GM19455 (cell line): ENCODE measurements around the gene PRDM16.

Experiments
- ATAC-seq: cut with Tn5 transposase; IDR thresholded peaks from one replicate; pipeline ENCODE4 v1.9.1; 2021; ENCODE audit not compliant: unreplicated experiment

PRDM16 gene

DNA sequence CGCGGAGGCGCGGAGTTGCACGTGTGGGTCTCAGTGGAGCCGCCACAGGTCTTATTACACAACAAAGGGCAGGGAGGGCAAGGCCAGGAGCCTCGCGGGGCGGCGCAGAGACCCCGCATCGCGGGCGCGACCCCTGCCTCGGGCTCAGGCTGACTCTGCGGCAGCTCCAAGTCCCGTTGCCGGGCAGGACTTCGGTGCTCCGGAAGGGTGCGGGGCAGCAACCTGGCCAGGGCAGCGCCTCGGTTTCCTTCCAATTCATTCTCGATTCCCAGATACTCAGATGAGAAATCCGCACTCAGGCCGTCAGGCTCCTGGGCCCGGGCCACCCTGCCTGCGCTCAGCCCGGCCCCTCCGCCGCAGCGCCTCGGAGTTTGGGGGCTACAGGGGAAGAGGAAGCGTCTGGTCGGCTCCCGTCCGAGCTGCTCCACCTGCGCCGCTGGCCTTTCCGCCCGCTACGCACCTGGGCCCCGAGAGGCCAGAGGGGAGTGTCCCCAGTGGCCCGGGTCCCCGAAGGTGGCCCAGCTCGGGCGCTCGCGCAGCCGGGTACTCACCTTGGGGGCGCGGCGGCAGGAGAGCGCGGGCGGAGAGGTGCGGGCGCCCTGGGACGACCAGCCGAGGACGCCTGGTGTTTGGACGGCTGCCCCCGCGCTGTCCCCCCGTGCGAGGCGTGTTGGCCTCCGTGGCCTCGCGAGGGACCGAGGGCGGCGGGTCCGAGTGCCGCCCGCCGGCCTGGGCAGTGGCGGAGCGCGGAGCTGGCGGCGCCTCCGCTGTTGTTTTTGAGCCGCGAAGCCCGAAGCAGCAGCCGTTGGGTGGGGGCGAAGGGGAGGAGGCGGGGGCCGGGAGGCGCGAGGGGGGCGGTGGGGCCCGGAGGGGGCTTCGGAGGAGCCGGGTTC is 1.1 kb upstream of the PRDM16 start:
- ATAC-seq: no peak

GRCh38 chr1:3069491-3070308 is 697 bp downstream of the PRDM16 start:
- no peak for ATAC-seq

GRCh38 chr1:3070309-3070643 is 1.3 kb downstream of the PRDM16 start:
- ATAC-seq: no peak

DNA sequence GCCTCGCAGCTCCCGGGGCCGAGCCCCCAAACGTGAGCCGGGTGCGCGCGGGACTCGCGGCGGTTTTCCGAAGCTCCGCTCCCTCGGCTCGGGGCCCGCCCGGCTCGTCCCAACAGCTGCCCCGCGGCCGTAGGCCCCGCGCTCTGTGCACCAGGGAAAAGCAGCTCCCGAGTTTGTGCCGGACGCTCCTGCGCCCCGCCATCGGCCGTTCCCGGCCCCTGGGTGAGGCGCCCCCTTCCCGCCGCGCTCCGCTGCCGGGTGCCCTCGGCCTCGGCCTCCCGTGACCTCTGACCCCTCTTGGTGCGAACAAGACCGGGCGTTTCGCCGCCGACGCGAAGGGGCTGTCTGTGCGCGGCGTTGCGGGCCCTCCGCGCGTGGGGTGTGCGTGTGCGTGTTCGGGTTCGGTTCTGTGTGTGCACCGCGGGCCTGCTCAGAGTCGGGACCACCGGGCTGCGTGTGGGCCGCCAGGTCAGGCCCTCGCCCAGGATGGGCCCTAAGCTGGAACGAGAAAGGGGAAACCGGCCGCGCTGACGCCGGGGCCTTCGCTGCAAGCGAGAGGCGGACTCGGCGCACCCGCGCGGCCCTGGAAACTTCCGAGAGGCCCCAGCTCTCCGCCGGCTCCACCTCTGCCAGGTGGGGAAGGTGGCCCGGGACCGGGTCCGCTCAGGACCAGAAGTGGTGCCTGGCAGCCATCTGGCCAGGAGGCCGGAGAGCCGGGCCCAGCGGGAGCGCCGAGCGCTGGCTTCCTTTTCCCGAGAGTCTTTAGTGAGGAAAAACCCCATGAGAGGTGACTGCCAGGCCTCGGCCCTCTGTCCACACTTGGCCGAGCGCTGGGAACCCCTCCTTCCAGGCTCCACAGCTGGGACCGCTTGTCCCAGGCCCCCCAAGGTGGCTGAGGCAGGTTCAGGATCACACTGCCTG is 1.9 kb downstream of the PRDM16 start:
- no peak for ATAC-seq

GRCh38 chr1:3071565-3072390 is 2.8 kb downstream of the PRDM16 start:
- ATAC-seq: no peak

DNA sequence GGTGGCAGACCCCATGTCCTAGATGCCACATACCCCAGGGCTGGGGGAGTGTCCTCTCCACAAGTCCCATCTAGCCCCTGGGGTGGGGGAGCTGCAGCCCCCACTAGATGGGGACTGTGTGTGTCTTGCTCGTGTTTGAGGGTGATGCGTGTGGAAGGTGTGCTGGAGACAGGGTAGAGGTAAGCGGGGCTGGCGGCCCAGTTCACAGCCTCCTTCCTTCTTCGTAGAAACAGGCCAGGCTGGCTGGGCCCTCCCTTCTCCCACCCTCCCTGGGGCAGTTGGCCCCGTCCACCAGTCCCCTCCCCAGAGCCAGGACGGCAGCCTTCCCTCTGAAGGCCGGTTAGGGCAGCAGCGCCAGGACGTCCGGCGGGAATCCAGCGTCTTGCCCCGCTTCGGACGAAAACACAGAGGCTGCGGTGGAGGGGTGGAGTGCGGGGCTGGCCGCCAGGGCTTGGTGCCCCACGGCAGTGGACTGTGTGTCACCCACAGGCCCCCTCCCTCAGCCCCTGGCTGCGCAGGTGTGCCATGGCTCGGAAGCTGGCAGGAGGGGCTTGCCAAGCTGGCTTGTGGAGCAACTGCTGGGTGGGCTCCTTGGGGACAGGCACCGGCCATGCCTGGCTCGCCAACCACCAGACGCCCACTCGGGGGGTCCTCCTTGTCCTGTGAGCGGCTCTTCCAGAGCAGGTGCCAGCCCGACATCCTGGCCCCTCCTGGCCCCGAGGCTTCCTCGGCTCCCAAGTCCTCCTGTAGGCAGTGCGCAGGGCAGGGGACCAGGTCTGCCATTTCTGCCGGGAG is 3.6 kb downstream of the PRDM16 start:
- ATAC-seq: no peak

- ATAC-seq: no peak
These were observed 4.1 kb downstream of the PRDM16 start for GRCh38 chr1:3073186-3073488.

DNA sequence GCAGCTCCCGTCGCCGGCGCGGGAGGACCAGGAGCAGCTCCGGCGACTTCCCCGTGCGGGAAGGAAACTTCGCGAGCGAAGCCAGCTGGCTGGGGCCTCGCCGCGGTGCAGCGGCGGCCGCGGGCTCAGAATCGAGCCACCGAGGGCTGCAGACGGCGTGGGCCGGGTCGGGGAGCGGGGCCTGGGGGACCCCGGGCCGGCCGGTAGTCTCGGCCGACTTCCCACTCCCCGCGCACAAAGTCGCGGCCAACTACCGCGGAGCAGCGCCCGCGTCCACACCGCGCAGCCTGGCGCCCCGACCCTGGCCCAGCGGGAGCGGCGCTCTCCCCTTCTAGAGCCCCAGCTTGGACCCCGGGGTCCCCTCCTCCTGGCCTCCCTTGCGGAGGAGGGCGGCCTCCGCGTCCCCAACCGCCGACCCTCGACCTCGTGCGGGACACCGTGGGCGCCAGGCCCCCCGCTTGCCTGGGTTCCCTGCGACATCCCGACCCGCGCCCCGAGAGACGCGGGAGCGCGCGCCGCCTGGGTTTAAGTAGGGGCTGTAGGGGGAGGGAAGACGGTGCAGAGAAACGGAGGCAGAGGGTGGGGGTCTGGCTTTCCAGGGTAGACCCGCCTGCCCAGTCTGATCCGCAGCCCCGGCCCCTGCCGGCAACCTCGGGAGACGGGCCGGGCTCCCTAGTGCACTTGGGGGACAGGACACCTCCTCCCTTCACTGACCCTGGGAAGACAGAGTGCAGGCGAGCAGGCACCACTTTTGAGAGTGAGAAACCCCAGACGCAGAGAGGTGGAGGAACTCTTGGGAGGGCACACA is 4.7 kb downstream of the PRDM16 start:
- no peak for ATAC-seq

GRCh38 chr1:3074297-3074741 is 5.3 kb downstream of the PRDM16 start:
- ATAC-seq: no peak

DNA sequence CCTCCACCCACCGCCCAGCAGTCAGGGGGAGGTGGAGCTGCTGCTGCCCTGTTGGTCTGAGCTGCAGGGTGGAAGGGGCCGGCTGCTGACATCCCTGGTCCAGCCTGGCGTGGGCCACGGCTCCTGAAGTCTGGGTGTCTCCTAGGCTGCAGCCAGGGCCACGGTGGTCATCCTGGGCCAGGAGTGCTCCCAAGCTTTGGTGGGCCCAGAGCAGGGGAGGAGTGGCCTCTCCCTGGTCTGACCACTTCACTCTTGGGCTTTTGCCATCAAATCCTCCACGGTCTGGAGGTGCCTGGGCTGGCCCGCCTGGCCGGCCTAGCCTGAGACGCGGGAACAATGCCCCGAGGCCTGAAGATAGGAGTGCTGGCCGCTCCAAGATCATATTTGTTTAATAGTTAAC is 5.8 kb downstream of the PRDM16 start:
- ATAC-seq: no peak

DNA sequence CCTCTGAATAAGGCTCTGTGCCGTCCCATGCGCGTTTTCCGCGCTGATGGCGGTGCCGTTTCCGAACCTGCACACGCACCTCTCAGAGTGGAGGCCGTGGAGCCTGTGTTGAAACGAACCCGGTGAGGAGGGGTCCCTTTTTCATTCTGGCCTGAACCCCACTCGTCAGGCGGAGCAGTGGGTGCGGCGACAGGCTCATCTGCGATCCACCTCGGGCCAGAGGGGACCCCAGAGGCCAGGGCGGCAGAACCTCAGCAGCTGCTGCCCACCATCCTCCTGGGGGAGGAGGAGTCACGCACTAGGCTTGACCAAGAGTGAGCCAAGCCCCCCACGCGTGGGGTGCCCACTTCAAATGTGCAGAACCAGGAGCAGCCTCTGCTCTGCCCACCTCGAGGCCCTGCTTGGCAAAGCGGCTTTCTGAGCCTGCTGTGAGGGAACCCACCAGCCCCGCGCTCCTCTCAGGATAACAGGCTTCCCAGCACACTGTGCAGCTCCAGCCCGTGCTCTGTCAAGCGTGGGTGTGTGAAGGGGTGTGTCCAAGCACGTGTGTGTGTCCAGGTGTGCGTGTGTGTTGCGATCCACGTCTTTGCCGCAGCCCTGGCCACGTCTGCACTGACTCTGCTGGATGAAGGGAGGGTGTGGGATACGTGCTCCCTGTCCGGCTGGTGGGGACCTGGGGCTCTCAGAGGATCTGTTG is 6.8 kb downstream of the PRDM16 start:
- no peak for ATAC-seq

- ATAC-seq: no peak
These were observed 7.3 kb downstream of the PRDM16 start for GRCh38 chr1:3076363-3076740.

DNA sequence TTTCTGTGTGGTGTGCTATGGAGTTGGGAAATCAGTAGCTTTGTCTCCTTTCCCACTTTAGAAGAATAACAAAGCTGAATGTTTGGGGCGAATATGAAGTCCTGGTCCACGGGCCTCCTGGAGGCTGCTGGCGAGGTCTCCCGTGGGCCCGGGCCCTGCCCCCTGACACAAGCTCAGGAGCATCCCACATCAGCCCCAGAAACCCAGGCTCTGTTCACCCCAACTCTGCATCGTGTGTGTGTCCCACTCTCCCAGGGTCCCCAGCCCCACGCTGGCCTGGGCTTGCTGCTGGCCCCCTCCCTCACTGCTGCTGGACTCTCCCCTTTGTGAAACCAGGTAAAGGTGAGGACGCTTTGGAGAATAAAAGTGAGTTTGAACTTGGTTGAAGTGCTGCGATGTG is 8.1 kb downstream of the PRDM16 start:
- no peak for ATAC-seq

DNA sequence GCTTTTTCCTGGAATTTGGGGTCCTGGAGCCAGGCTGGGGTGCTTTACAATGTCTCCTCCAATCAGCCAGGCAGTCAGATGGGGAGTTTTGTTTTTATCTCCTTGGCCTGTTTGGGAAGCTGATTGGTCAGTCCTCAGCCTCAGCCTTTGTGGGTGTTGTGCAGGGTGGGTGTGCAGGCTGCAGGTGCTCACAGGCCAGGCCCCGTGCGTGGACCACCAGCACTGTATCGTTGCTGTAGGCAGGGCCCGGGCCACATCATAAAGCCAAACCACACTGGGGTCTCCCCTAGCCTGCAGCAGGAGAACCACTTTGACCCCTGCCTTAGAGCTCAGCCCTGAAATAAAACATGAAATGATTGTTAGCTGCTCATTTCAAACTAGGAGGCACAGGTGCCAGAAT is 8.6 kb downstream of the PRDM16 start:
- no peak for ATAC-seq

DNA sequence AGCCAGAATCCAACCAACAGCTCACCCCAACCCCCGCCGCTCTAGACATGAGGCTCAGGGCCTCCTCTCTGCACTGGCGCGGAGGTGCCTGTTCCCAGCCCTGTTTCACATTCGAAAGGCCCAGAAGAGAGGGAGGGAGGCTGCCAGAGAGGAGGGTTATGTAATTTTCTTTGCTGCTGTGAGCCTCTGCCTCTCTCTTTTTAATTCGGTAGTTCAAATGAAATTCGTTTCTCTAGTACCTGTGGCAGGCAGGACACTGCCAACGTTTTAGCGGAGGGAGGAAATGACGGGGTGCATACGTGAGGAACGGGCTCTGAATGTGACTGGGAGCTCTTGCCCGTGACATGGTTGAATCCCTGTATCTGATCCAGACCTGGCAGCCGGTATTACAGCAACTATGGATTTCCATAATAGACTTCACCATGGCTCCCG is 9.4 kb downstream of the PRDM16 start:
- no peak for ATAC-seq

DNA sequence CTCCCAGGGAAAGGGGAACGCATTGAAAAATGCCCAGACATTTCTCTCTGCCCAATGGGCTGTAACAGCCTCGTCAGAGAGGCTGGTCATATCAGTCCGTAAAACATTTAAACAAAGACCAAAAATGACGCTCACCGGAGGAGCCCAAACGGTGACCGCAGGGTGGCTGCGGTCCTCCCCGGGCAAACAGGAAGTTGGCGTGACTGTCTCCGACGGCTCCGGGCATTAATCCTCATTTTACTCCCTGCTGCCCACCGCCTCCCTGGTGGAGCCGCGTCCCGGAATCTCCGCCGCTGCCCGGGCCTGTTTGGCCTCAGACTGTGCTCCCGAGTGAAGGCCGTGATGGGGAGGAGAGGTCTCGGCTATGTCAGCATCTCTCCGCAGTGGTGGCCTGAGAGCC is 9.9 kb downstream of the PRDM16 start:
- no peak for ATAC-seq

GRCh38 chr1:3079381-3080052 is 10.5 kb downstream of the PRDM16 start:
- ATAC-seq: no peak
